HepG2 (cell line): ENCODE data around the gene SAPCD2. TPM values are rescaled to one million over a fixed set of nuclear protein-coding genes. Genes with fewer than 3 reads are reported as not detected.
A peak's percentile ranks its signal among the peaks of the same experiment; 100 is the strongest.

Source experiments
- ATAC-seq: fragments of 200-7000 bp; cut with Tn5 transposase; 3 replicates; pipeline ENCODE4 v1.9.1; 2020; ENCODE audit warnings: mild to moderate bottlenecking, moderate library complexity
- BruUV-seq: library from RNA; stranded (reverse); fragments of 400-500 nt; replicated peaks from 2 replicates; lab custom pipeline; 2021; lab: Mats Ljungman, UMichigan
- CTCF ChIA-PET: fragments of 300-600 bp; formaldehyde crosslinking; extraction: SDS; loops from one replicate; lab custom pipeline; 2021; ENCODE audit warnings: low total read pairs, inconsistent platforms, low intra/inter-chr PET ratio; lab: Yijun Ruan, JAX
- POLR2A ChIA-PET: fragments of 350-600 bp; sonication (Branson Sonifier 250); formaldehyde crosslinking; loops from one replicate; lab custom pipeline; 2020; ENCODE audit warnings: antibody characterized with exemption, inconsistent platforms; lab: Yijun Ruan, JAX
- DNase-seq: peaks from one replicate; pipeline ENCODE4 v3.0.0-alpha.2; 2015; ENCODE audit warnings: low spot score
- FAIRE-seq: peaks from 3 replicates; lab custom pipeline; 2011; peaks lifted over from hg19 to GRCh38; lab: Jason Lieb, UNC
- H2AFZ ChIP-seq: one replicate; pipeline ENCODE4 v1.6.1; 2011; ENCODE audit warnings: low read length, inconsistent platforms
- H3K27ac ChIP-seq: fragments of 300-600 bp; 3 replicates; pipeline ENCODE4 v1.8.0; 2011; ENCODE audit warnings: mixed run types, mild to moderate bottlenecking, mixed read lengths, low read length, inconsistent platforms; ENCODE audit not compliant: insufficient read depth; ENCODE audit errors: extremely low read length
- H3K27me3 ChIP-seq, 2 experiments: fragments of 200-600 bp in 1 of 2; 2 replicates in 1 of 2; 3 replicates in 1 of 2; pipeline versions ENCODE4 v1.6.0 to v1.8.0; 2011; ENCODE audit warnings: low read length in 2 of 2, mild to moderate bottlenecking in 2 of 2, moderate library complexity in 2 of 2, inconsistent platforms in 1 of 2; ENCODE audit not compliant: insufficient read depth in 2 of 2, control insufficient read depth in 1 of 2
- H3K36me3 ChIP-seq, 2 experiments: fragments of 200-600 bp in 1 of 2; replicated peaks in 1 of 2; 2 replicates in 1 of 2; 3 replicates in 1 of 2; pipeline versions ENCODE4 v1.5.1 to v1.8.0; 2011; ENCODE audit warnings: low read length in 2 of 2, inconsistent platforms in 1 of 2; ENCODE audit not compliant: insufficient read depth in 2 of 2, control insufficient read depth in 1 of 2
- H3K4me1 ChIP-seq: 2 replicates; pipeline ENCODE4 v1.5.1; 2012; ENCODE audit warnings: low read length, inconsistent platforms; ENCODE audit not compliant: insufficient read depth
- H3K4me2 ChIP-seq: 2 replicates; pipeline ENCODE4 v1.6.0; 2011; ENCODE audit warnings: low read depth, low read length, inconsistent platforms
- H3K4me3 ChIP-seq, 3 experiments: fragments of 200-600 bp in 1 of 3; sonication (generic), shearing (Covaris generic) in 1 of 3; replicated peaks in 1 of 3; 2 replicates each; pipeline ENCODE4 v1.5.1; 2011 to 2016; ENCODE audit warnings: low read length in 3 of 3, inconsistent platforms in 2 of 3, low read depth in 2 of 3, mild to moderate bottlenecking in 2 of 3, control low read depth in 1 of 3, mixed read lengths in 1 of 3; ENCODE audit not compliant: insufficient read depth in 1 of 3
- H3K79me2 ChIP-seq: one replicate; pipeline ENCODE4 v1.6.1; 2011; ENCODE audit warnings: low read length, inconsistent platforms; ENCODE audit not compliant: insufficient read depth
- H3K9ac ChIP-seq: 2 replicates; pipeline ENCODE4 v1.6.0; 2011; ENCODE audit warnings: mild to moderate bottlenecking, low read depth, low read length, inconsistent platforms; ENCODE audit not compliant: insufficient read depth
- H3K9me3 ChIP-seq: 2 replicates; pipeline ENCODE4 v1.5.1; 2012; ENCODE audit warnings: mild to moderate bottlenecking, low read length
- H4K20me1 ChIP-seq: 2 replicates; pipeline ENCODE4 v1.6.0; 2011; ENCODE audit warnings: inconsistent platforms, mild to moderate bottlenecking, low read length, moderate library complexity; ENCODE audit not compliant: insufficient read depth
- AGO2 ChIP-seq: fragments of 200-400 bp; formaldehyde crosslinking; optimal IDR thresholded peaks from 2 replicates; pipeline ENCODE3; 2017; ENCODE audit warnings: mild to moderate bottlenecking, low read depth, low read length, moderate library complexity
- PHF20 ChIP-seq: sonication (generic); formaldehyde crosslinking; IDR thresholded peaks from 2 replicates; pipeline ENCODE4 v1.5.0; 2020; ENCODE audit warnings: mild to moderate bottlenecking, missing genetic modification reagents
- TBX2 ChIP-seq: sonication (generic); formaldehyde crosslinking; IDR thresholded peaks from 2 replicates; pipeline ENCODE4 v1.5.0; 2020; ENCODE audit warnings: missing genetic modification reagents, mild to moderate bottlenecking, borderline replicate concordance
- WGBS: methylation state at CpG from one replicate; pipeline ENCODE4 v1.1.6; 2017; ENCODE audit warnings: low lambda C conversion rate; 5-methylcytosine and 5-hydroxymethylcytosine counted together
- in situ Hi-C: cut with HindIII; loops from 2 replicates; pipeline ENCODE4 v1.10.0; 2017; ENCODE audit warnings: low pct_unique_long_range_greater_than_20kb; ENCODE audit not compliant: extremely low pct_ligation_motif_present
- intact Hi-C: fragments of 100-400 bp; cut with micrococcal nuclease; formaldehyde crosslinking; loops from one replicate; pipeline ENCODE4 v1.10.0; 2022; ENCODE audit not compliant: unreplicated experiment
- polyA plus RNA-seq, 8 experiments: library from polyadenylated mRNA; depleted of rRNA in 3 of 8; stranded (reverse) in 7 of 8; unstranded in 1 of 8; fragments of >200 nt; fragmentation: Illumina TruSeq in 4 of 8; extraction: Trizol in 4 of 8; gene quantifications; 2 replicates each; pipeline versions ENCODE4 v1.2.1 to v1.2.3, GENCODE V29; 2011 to 2016; ENCODE audit warnings: low read depth in 4 of 8, missing spikeins in 1 of 8, mixed read lengths in 1 of 8; ENCODE audit not compliant: insufficient read depth in 1 of 8
- total RNA-seq, 5 experiments: library from RNA; depleted of rRNA; stranded (reverse); fragments of >200 nt; fragmentation: Illumina TruSeq; extraction: Trizol; gene quantifications; 2 replicates each; pipeline ENCODE4 v1.2.3, GENCODE V29; 2016; ENCODE audit warnings: low read depth in 1 of 5
- TF ChIP-seq, protein P1 (sequence below): sonication (generic); formaldehyde crosslinking; IDR thresholded peaks from 2 replicates; pipeline ENCODE4 v1.8.1; 2023; ENCODE audit warnings: missing genetic modification reagents, mild to moderate bottlenecking, borderline replicate concordance

The SAPCD2 gene
- total and polyA plus RNA-seq, 2 of the 13 experiments (the other 11 are each of a cell fraction or from before 2014, with no cell fraction given) = 21.9 to 42.8 TPM

DNA sequence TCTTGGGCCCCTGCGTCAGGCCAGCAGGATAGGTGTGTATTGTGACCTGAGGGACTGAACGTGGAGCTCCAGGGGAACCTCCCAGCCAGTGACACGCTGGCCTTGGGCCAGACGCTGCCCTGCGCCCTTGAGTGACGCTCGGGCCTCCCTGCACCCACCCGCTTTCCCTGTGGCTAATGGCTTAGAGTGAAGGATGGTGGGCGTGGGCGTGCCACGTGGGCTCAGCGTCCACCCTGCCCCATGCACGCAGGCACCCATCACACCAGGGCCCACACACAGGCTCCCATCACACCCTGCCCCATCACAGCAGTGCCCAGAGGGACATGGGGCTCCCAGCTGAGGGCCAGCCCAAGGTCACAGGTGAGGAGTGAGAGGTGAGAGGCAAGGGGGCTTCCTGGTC is 33.3 kb downstream of the SAPCD2 start:
- no peak overlapping the region for H2AFZ ChIP-seq
- CTCF ChIA-PET = no interaction called here
- WGBS = no CpG with 5 or more reads among the region's 13 CpGs

DNA sequence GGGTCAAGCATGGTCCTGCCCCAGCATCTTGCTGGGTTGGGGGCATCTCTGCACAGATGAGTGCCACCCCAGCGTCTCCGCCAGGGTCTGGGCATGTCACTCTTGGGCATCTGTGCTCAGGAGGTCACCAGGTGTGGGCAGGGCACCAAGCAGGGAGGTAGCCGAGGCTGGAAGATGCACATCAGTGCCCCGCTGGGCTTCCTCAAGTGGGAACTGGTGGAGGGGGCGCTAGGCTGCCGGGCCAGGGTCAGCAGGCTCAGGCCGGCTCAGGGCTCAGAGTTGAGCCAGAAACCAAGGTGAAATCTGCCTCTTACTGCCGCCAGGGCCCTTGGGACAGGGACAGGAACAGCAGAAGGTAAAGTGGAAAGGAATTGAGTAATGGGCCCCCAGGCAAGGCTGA is 34.4 kb downstream of the SAPCD2 start:
- Histone ChIP-seq H3K27me3 (0 out of 5 replicates have a peak, but pooled peaks cover 0 to 3% of the 10 kb centered on the region in 2 experiments), H3K9me3 (no peaks in the 10 kb centered on the region), H3K9ac (no peak overlapping the region), H3K4me3 (no peak overlapping the region), H3K4me1 (peaks cover 40% of the 10 kb centered on the region), H3K4me2 (no peak overlapping the region), H3K36me3 (no peaks in the 10 kb centered on the region), H4K20me1 (no peaks in the 10 kb centered on the region), H3K27ac (no peak overlapping the region), H3K79me2 (no peaks in the 10 kb centered on the region), H2AFZ (no peak overlapping the region)
- DNase-seq (no peak), FAIRE-seq (no peak), ATAC-seq (no peak)
- intact Hi-C loops (loop anchor here (1.0 to 2.0 kb wide), 2 partner anchors 87 to 249 kb away; no protein-coding TSS in a partner anchor), in situ Hi-C loops (loop anchor here (10.0 kb wide), 1 partner anchor 191 kb away; the partner anchor contains the start of genes AJM1 and PHPT1)
- ChIA-PET CTCF (interaction anchor here (1.5 to 2.3 kb wide), 3 partner anchors 14 to 248 kb away, joined by 5 to 15 read pairs (median 10); no protein-coding TSS in a partner anchor), POLR2A (interaction anchor here (1.0 to 1.8 kb wide), 2 partner anchors 51 to 248 kb away, joined by 4 to 6 read pairs; partner anchors contain the start of gene MAN1B1)
- TF ChIP-seq TBX2 (CRISPR knock-in tag) = 0 out of 2 replicates have a peak, but pooled peaks have one; percentile 5
- TF ChIP-seq PHF20 = no peak
- 0% methylated on average over 2 of the region's 8 CpGs for WGBS
- BruUV-seq = no TSS peak

More for the DNA sequence above, 33.3 kb downstream of the SAPCD2 start:
- Histone ChIP-seq H3K9me3 (no peaks in the 10 kb centered on the region), H4K20me1 (no peaks in the 10 kb centered on the region), H3K79me2 (no peaks in the 10 kb centered on the region), H3K27ac (no peak overlapping the region), H3K36me3 (no peaks in the 10 kb centered on the region), H3K4me2 (no peak overlapping the region), H3K27me3 (no peaks in the 10 kb centered on the region), H3K9ac (no peak overlapping the region), H3K4me3 (no peak overlapping the region), H3K4me1 (peaks cover 31% of the 10 kb centered on the region)
- BruUV-seq = no TSS peak
- intact Hi-C loops = no loop called here
- FAIRE-seq (no peak), ATAC-seq (no peak), DNase-seq (no peak)
- in situ Hi-C loops = loop anchor here (10.0 kb wide), 1 partner anchor 192 kb away; the partner anchor contains the start of genes AJM1 and PHPT1
- TF ChIP-seq AGO2 = peak; percentile 25
- TF ChIP-seq, protein P1, sequence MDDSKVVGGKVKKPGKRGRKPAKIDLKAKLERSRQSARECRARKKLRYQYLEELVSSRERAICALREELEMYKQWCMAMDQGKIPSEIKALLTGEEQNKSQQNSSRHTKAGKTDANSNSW (CRISPR knock-in tag) = no peak
- POLR2A ChIA-PET = no interaction called here
